ENCODE data around the gene CYFIP1.

- no peak for TF ChIP-seq CTCF (IDR thresholded peaks at IDR 0.05; ENCODE audit: low read depth, low read length, poor library complexity, severe bottlenecking)
- TF ChIP-seq EZH2phosphoT487 (IDR thresholded peaks at IDR 0.05; ENCODE audit: borderline replicate concordance, low read length) = no peak
Observed at GRCh38 chr15:22885120-22885519, 95.0 kb downstream of the CYFIP1 start.

Data from DOHH2 (cell line).